ENCODE results near the gene GRIFIN. TPM values are rescaled to one million over a fixed set of nuclear protein-coding genes. Genes with fewer than 3 reads are reported as not detected.

The GRIFIN gene
- polyA plus RNA-seq, 1 of the 3 experiments (the other 2 are of a cell fraction) = not detected

GRCh38 chr7:2521952-2522591, 45.9 kb upstream of the GRIFIN start (continued):
- TF ChIP-seq USF2 (IDR thresholded peaks at IDR 0.05; ENCODE audit: borderline replicate concordance, low read depth, low read length) (no peak), NFIC (IDR thresholded peaks at IDR 0.05; ENCODE audit: borderline replicate concordance) (no peak; the same call in 1 of the 2 replicates), PBX3 (IDR thresholded peaks at IDR 0.05) (peak; percentile 59), JUND (IDR thresholded peaks at IDR 0.05) (no peak), TAF1 (IDR thresholded peaks at IDR 0.05; ENCODE audit: borderline replicate concordance, low read depth, low read length) (no peak), REST (IDR thresholded peaks at IDR 0.05; ENCODE audit: low read depth, low read length) (0 out of 2 replicates have a peak, but pooled peaks have one; percentile 3), RXRA (IDR thresholded peaks at IDR 0.05; ENCODE audit: borderline replicate concordance, low read depth) (no peak), TCF12 (IDR thresholded peaks at IDR 0.05) (peak; percentile 17; the same call in 1 of the 2 replicates), SMC3 (IDR thresholded peaks at IDR 0.05; ENCODE audit: low read depth, low read length) (no peak), FOSL2 (IDR thresholded peaks at IDR 0.05; ENCODE audit: borderline replicate concordance, low read depth) (peak; percentile 51; the same call in 1 of the 2 replicates), POLR2AphosphoS5 (IDR thresholded peaks at IDR 0.05; ENCODE audit: low read depth, low read length) (no peak), GATA2 (CRISPR knock-in tag; IDR thresholded peaks at IDR 0.05) (no peak), GABPA (IDR thresholded peaks at IDR 0.05; ENCODE audit: low read depth) (no peak), NRF1 (IDR thresholded peaks at IDR 0.05; ENCODE audit: low read depth, low read length) (no peak), USF1 (IDR thresholded peaks at IDR 0.05; ENCODE audit: borderline replicate concordance, low read depth) (no peak), EP300 (IDR thresholded peaks at IDR 0.05; ENCODE audit: borderline replicate concordance in 1 of 2, low read depth in 1 of 2, low read length in 1 of 2) (peak in 1 of 2 experiments; percentile 21; a peak in 1 of 4 replicates), MAX (IDR thresholded peaks at IDR 0.05; ENCODE audit: low read depth) (no peak), RFX5 (IDR thresholded peaks at IDR 0.05; ENCODE audit: low read length) (no peak)

All from SK-N-SH (cell line).